ENCODE data around the gene ADNP. TPM values are rescaled to one million over a fixed set of nuclear protein-coding genes. Genes with fewer than 3 reads are reported as not detected.

The ADNP gene
- total and polyA plus RNA-seq, 10 of the 15 experiments (the other 5 are each of a cell fraction or from before 2014, with no cell fraction given): 23.0 to 74.4 (median 34.9) TPM

DNA sequence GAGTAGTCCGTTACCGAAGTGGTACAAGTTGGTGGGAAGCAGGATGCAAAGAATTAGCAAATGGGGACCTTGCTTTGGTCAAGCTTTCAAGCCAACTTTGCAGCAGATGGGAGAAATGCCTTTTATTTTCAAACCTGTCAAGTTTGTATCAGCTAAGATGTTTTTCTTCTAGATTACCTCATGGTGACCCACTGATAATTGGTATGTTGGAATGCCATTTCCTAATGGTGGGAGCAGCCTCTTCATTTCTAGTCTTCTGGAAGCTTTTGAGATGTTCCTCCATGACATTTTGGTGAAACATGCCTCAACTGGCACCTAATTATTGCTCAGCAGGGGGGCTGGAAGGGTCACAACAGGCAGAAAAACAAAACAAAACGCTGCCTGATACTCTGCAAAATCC lies 43.7 kb downstream of the ADNP start (continued):
- TF ChIP-seq, protein P1, sequence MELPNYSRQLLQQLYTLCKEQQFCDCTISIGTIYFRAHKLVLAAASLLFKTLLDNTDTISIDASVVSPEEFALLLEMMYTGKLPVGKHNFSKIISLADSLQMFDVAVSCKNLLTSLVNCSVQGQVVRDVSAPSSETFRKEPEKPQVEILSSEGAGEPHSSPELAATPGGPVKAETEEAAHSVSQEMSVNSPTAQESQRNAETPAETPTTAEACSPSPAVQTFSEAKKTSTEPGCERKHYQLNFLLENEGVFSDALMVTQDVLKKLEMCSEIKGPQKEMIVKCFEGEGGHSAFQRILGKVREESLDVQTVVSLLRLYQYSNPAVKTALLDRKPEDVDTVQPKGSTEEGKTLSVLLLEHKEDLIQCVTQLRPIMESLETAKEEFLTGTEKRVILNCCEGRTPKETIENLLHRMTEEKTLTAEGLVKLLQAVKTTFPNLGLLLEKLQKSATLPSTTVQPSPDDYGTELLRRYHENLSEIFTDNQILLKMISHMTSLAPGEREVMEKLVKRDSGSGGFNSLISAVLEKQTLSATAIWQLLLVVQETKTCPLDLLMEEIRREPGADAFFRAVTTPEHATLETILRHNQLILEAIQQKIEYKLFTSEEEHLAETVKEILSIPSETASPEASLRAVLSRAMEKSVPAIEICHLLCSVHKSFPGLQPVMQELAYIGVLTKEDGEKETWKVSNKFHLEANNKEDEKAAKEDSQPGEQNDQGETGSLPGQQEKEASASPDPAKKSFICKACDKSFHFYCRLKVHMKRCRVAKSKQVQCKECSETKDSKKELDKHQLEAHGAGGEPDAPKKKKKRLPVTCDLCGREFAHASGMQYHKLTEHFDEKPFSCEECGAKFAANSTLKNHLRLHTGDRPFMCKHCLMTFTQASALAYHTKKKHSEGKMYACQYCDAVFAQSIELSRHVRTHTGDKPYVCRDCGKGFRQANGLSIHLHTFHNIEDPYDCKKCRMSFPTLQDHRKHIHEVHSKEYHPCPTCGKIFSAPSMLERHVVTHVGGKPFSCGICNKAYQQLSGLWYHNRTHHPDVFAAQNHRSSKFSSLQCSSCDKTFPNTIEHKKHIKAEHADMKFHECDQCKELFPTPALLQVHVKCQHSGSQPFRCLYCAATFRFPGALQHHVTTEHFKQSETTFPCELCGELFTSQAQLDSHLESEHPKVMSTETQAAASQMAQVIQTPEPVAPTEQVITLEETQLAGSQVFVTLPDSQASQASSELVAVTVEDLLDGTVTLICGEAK (IDR thresholded peaks at IDR 0.05; ENCODE audit: borderline replicate concordance): no peak
- TF ChIP-seq SP1 (IDR thresholded peaks at IDR 0.05; ENCODE audit: low read depth, low read length): no peak
- no peak for TF ChIP-seq JUNB (IDR thresholded peaks at IDR 0.05)
- no peak for TF ChIP-seq STAT3 (IDR thresholded peaks at IDR 0.05; ENCODE audit: low read depth, low read length)
- TF ChIP-seq FOXM1 (IDR thresholded peaks at IDR 0.05; ENCODE audit: low read depth, low read length): no peak
- no peak for TF ChIP-seq LARP7 (IDR thresholded peaks at IDR 0.05)
- no peak for TF ChIP-seq EED (IDR thresholded peaks at IDR 0.05; ENCODE audit: low read depth)
- TF ChIP-seq MTA2 (IDR thresholded peaks at IDR 0.05; ENCODE audit: low read depth): no peak
- TF ChIP-seq RELA (IDR thresholded peaks at IDR 0.05; ENCODE audit: borderline replicate concordance, partially characterized antibody): no peak
- TF ChIP-seq ESRRA (IDR thresholded peaks at IDR 0.05; ENCODE audit: low read length): no peak
- TF ChIP-seq, protein P2, sequence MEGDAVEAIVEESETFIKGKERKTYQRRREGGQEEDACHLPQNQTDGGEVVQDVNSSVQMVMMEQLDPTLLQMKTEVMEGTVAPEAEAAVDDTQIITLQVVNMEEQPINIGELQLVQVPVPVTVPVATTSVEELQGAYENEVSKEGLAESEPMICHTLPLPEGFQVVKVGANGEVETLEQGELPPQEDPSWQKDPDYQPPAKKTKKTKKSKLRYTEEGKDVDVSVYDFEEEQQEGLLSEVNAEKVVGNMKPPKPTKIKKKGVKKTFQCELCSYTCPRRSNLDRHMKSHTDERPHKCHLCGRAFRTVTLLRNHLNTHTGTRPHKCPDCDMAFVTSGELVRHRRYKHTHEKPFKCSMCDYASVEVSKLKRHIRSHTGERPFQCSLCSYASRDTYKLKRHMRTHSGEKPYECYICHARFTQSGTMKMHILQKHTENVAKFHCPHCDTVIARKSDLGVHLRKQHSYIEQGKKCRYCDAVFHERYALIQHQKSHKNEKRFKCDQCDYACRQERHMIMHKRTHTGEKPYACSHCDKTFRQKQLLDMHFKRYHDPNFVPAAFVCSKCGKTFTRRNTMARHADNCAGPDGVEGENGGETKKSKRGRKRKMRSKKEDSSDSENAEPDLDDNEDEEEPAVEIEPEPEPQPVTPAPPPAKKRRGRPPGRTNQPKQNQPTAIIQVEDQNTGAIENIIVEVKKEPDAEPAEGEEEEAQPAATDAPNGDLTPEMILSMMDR (IDR thresholded peaks at IDR 0.05 in 2 of 3, conservative IDR thresholded peaks at IDR 0.05 in 1 of 3; ENCODE audit: control insufficient read depth in 2 of 3, extremely low read depth in 1 of 3, insufficient read depth in 1 of 3, low read depth in 3 of 3, low read length in 3 of 3): no peak

All from GM12878 (cell line).